Liver (tissue), 9 donors: Measurements from ENCODE around the gene PNMA1. TPM values are rescaled to one million over a fixed set of nuclear protein-coding genes. Genes with fewer than 3 reads are reported as not detected.

Experiments used
- DNase-seq: peaks from one replicate; pipeline ENCODE4 v3.0.0-alpha.2; 2017; ENCODE audit warnings: low spot score
- H3K27ac ChIP-seq, 2 donors: one replicate each; pipeline ENCODE4 v1.7.0; 2013; ENCODE audit warnings: inconsistent platforms in 2 of 2, low read length in 2 of 2, control low read depth in 1 of 2, low read depth in 1 of 2, mild to moderate bottlenecking in 1 of 2
- H3K27me3 ChIP-seq, 4 donors: one replicate each; pipeline versions ENCODE4 v1.6.1 to v1.7.0; 2013; ENCODE audit warnings: low read length in 3 of 4, inconsistent platforms in 1 of 4, mild to moderate bottlenecking in 1 of 4, moderate library complexity in 1 of 4; ENCODE audit not compliant: control insufficient read depth in 4 of 4, insufficient read depth in 4 of 4
- H3K36me3 ChIP-seq, 4 donors: one replicate each; pipeline versions ENCODE4 v1.6.1 to v1.7.0; 2013; ENCODE audit warnings: low read length in 3 of 4, mild to moderate bottlenecking in 3 of 4, low read depth in 1 of 4, moderate library complexity in 1 of 4; ENCODE audit not compliant: control insufficient read depth in 4 of 4, insufficient read depth in 3 of 4
- H3K4me1 ChIP-seq, 4 donors: one replicate each; pipeline versions ENCODE4 v1.6.1 to v1.7.0; 2013; ENCODE audit warnings: low read length in 3 of 4, mild to moderate bottlenecking in 3 of 4, moderate library complexity in 1 of 4; ENCODE audit not compliant: control insufficient read depth in 4 of 4, insufficient read depth in 4 of 4
- H3K4me3 ChIP-seq, 3 donors: one replicate each; pipeline versions ENCODE4 v1.6.1 to v1.7.0; 2013; ENCODE audit warnings: low read length in 3 of 3, control low read depth in 1 of 3, low read depth in 1 of 3, mild to moderate bottlenecking in 1 of 3
- H3K9ac ChIP-seq, 2 donors: one replicate each; pipeline ENCODE4 v1.7.0; 2013; ENCODE audit warnings: low read length in 2 of 2, mild to moderate bottlenecking in 2 of 2, moderate library complexity in 2 of 2, control low read depth in 1 of 2, low read depth in 1 of 2
- H3K9me3 ChIP-seq, 4 donors: one replicate each; pipeline versions ENCODE4 v1.6.1 to v1.7.0; 2013; ENCODE audit warnings: low read length in 3 of 4; ENCODE audit not compliant: control insufficient read depth in 4 of 4
- ATF3 ChIP-seq: IDR thresholded peaks from 2 replicates; pipeline ENCODE4 v1.6.1; 2016; ENCODE audit warnings: antibody characterized with exemption
- CTCF ChIP-seq: fragments of 150-350 bp; IDR thresholded peaks from 2 replicates; pipeline ENCODE4 v1.5.1; 2017; ENCODE audit warnings: improper control_type of control experiment, low read depth, low read length; ENCODE audit not compliant: missing input control
- EGR1 ChIP-seq, 2 donors: IDR thresholded peaks; 2 replicates each; pipeline ENCODE4 v1.6.1; 2016 to 2018; ENCODE audit warnings: antibody characterized with exemption in 2 of 2, low read depth in 2 of 2
- FOXA1 ChIP-seq: IDR thresholded peaks from 2 replicates; pipeline ENCODE4 v1.6.1; 2016; ENCODE audit warnings: antibody characterized with exemption
- FOXA2 ChIP-seq: IDR thresholded peaks from 2 replicates; pipeline ENCODE4 v1.6.1; 2016; ENCODE audit warnings: antibody characterized with exemption
- GABPA ChIP-seq, 2 donors: IDR thresholded peaks in 1 of 2; conservative IDR thresholded peaks in 1 of 2; 2 replicates each; pipeline ENCODE4 v1.6.1; 2016; ENCODE audit warnings: antibody characterized with exemption in 2 of 2, mild to moderate bottlenecking in 1 of 2, moderate library complexity in 1 of 2
- HNF4A ChIP-seq, 2 donors: conservative IDR thresholded peaks; 2 replicates each; pipeline ENCODE4 v1.6.1; 2016; ENCODE audit warnings: antibody characterized with exemption in 2 of 2, mild to moderate bottlenecking in 2 of 2
- HNF4G ChIP-seq: IDR thresholded peaks from 2 replicates; pipeline ENCODE4 v1.6.1; 2016; ENCODE audit warnings: antibody characterized with exemption
- JUND ChIP-seq, 2 donors: IDR thresholded peaks; 2 replicates each; pipeline ENCODE4 v1.6.1; 2016; ENCODE audit warnings: antibody characterized with exemption in 2 of 2
- MAX ChIP-seq: IDR thresholded peaks from 2 replicates; pipeline ENCODE4 v1.6.1; 2016; ENCODE audit warnings: antibody characterized with exemption
- NR2F2 ChIP-seq: IDR thresholded peaks from 2 replicates; pipeline ENCODE4 v1.6.1; 2016; ENCODE audit warnings: antibody characterized with exemption
- RAD21 ChIP-seq, 2 donors: IDR thresholded peaks; 2 replicates each; pipeline ENCODE4 v1.6.1; 2016; ENCODE audit warnings: antibody characterized with exemption in 2 of 2, mild to moderate bottlenecking in 2 of 2
- REST ChIP-seq: IDR thresholded peaks from 2 replicates; pipeline ENCODE4 v1.6.1; 2016; ENCODE audit warnings: antibody characterized with exemption, mild to moderate bottlenecking
- RXRA ChIP-seq, 2 donors: IDR thresholded peaks; 2 replicates each; pipeline ENCODE4 v1.6.1; 2017 to 2018; ENCODE audit warnings: antibody characterized with exemption in 2 of 2, mild to moderate bottlenecking in 1 of 2
- SP1 ChIP-seq: IDR thresholded peaks from 2 replicates; pipeline ENCODE4 v1.6.1; 2018; ENCODE audit warnings: antibody characterized with exemption, mild to moderate bottlenecking
- TAF1 ChIP-seq: conservative IDR thresholded peaks from 2 replicates; pipeline ENCODE4 v1.6.1; 2016; ENCODE audit warnings: antibody characterized with exemption, mild to moderate bottlenecking
- YY1 ChIP-seq: IDR thresholded peaks from 2 replicates; pipeline ENCODE4 v1.6.1; 2016; ENCODE audit warnings: antibody characterized with exemption, mild to moderate bottlenecking
- ZBTB33 ChIP-seq: IDR thresholded peaks from 2 replicates; pipeline ENCODE4 v1.6.1; 2016; ENCODE audit warnings: antibody characterized with exemption
- WGBS: extraction: QIAGEN DNeasy Blood & Tissue Kit; methylation state at CpG from one replicate; pipeline ENCODE4 v1.1.7; 2013; 5-methylcytosine and 5-hydroxymethylcytosine counted together
- polyA plus RNA-seq, 2 donors: library from polyadenylated mRNA; stranded (reverse) in 1 of 2; unstranded in 1 of 2; fragments of 200-250 nt in 1 of 2; fragments of >200 nt in 1 of 2; fragmentation: Nextera tagmentation in 1 of 2; extraction: Ambion mirVana in 1 of 2; gene quantifications; one replicate each; pipeline versions ENCODE4 v1.2.1 to v1.2.3, GENCODE V29; 2013 to 2015
- total RNA-seq, 2 donors: library from RNA; depleted of rRNA; stranded (reverse); fragments of >200 nt; gene quantifications; one replicate each; pipeline ENCODE4 v1.2.3, GENCODE V29; 2014
- donor health status: healthy.
- donor health status: healthy.
- donor health status: healthy.
- donor health status: healthy.
- donor health status: healthy.

Gene PNMA1
- total and polyA plus RNA-seq, 4 donors = 2.3 to 10.4 (median 3.4) TPM

- H3K9me3 ChIP-seq = no peaks in the 10 kb centered on the region
- H3K27ac ChIP-seq = peak overlapping the region; percentile 89 to 94
- H3K9ac ChIP-seq = no peak overlapping the region
- no peak for TF ChIP-seq EGR1 (IDR thresholded peaks at IDR 0.05; ENCODE audit: low read depth in 2 of 2)
- peak; percentile 38 to 57 for TF ChIP-seq HNF4A (conservative IDR thresholded peaks at IDR 0.05)
- TF ChIP-seq SP1 = peak; percentile 15
- no peak for TF ChIP-seq TAF1
- TF ChIP-seq RXRA (IDR thresholded peaks at IDR 0.05) = peak in 1 of 2 donors; percentile 61
- TF ChIP-seq HNF4G = no peak
- TF ChIP-seq YY1 = peak; percentile 26
- TF ChIP-seq ATF3 = no peak
- TF ChIP-seq RAD21 (IDR thresholded peaks at IDR 0.05) = peak; percentile 5 to 23
- no peak for TF ChIP-seq NR2F2
- TF ChIP-seq ZBTB33 = no peak
- no peak for TF ChIP-seq JUND (IDR thresholded peaks at IDR 0.05)
- no peak for TF ChIP-seq REST
- TF ChIP-seq CTCF = no peak
- peak; percentile 50 for TF ChIP-seq FOXA2
- peak; percentile 57 for TF ChIP-seq MAX
- no peak for TF ChIP-seq GABPA (IDR thresholded peaks at IDR 0.05 in 1 of 2, conservative IDR thresholded peaks at IDR 0.05 in 1 of 2)
- TF ChIP-seq FOXA1 = peak; percentile 19
- no peak for DNase-seq
- no peak overlapping the region for H3K4me3 ChIP-seq
- H3K4me1 ChIP-seq = peaks cover 54 to 90% (median 75%) of the 10 kb centered on the region in 4 donors
- no peaks in the 10 kb centered on the region for H3K27me3 ChIP-seq
- peaks cover 0 to 3% (median 0%) of the 10 kb centered on the region in 4 donors for H3K36me3 ChIP-seq
- WGBS = 54% methylated on average over 7 of the region's 7 CpGs
These were observed 38.3 kb upstream of the PNMA1 start for GRCh38 chr14:73752297-73752992.
